ENCODE data around the gene PLEKHA1. TPM values are rescaled to one million over a fixed set of nuclear protein-coding genes. Genes with fewer than 3 reads are reported as not detected.
A peak's percentile ranks its signal among the peaks of the same experiment; 100 is the strongest.

The PLEKHA1 gene
- polyA plus RNA-seq, 12 donors, result 31.0 to 48.4 (median 36.6) TPM; not detected in 1

DNA sequence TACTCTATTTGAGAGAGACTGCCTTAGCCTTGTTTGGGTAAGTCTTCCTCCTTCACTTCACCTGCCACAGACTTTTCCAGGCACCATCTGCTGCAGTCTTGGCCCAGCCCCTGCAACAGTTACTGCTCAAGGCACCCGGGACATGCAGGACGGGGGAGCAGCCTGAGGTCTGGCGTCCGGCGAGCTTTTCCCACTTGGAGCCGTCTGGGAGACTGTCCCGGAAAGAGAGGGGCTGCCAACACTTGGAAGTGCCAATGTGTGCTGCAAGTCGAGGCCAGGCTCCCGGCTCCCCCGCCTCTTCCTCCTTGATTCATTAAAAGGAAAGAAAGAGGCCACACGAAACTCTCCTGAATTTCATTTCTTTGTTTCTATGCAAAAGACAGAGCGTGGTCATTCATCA, 100.6 kb downstream of the PLEKHA1 start:
- peak; percentile 71 for DNase-seq

DNA sequence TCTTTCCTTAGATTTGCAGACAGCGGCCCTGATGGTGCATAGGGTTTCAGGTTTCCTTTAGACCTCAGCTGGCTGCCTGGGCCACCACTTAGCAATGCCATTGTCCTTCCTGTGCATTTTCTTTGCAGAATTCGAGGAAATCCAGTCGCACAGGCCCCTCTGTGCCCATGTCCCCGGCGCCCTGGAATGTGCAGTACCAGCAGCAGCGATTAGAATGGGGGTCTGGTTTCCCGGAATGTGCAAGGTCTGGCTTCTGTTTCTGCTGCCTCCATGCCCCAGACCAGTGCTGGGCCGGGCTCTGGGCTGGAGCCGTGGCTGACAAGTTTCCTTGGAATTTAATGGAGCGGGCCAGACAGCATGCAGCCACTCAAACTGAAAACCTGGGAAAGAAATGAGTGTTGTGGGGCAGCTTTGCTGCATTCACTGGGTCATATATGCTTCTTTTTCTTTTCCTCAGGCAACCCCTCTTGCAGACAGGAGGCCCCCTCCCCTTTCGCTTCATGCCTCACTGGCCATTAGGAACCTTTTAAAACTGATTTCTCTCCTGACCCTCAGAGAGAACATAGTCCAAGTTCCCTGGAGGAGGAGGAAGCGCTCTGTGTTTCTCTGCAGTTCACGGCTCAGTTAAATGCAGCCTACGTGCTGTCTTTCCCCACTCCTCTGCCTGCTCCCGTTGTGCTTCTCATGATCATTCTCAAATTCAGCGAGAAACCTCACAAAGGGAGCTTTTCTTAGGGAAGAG, 101.3 kb downstream of the PLEKHA1 start:
- no peak for DNase-seq

DNA sequence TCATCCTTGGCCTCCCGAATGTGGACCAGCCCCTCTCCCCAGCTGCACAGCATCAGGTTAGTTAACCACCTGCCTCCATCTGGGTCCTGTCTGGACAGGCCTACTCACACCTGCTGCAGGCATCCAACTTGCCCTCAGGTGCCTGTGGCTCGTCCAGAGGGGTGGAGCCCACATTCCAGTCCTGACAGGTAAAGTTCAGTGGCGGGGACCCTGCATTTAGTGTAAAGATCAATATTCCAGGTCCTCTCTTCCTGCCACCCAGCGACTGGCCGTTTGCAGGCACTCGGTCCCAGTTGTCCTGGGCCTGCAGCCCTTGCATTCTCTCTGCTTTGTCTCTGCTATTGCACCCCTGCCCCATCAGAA, 101.8 kb downstream of the PLEKHA1 start:
- DNase-seq, result no peak

DNA sequence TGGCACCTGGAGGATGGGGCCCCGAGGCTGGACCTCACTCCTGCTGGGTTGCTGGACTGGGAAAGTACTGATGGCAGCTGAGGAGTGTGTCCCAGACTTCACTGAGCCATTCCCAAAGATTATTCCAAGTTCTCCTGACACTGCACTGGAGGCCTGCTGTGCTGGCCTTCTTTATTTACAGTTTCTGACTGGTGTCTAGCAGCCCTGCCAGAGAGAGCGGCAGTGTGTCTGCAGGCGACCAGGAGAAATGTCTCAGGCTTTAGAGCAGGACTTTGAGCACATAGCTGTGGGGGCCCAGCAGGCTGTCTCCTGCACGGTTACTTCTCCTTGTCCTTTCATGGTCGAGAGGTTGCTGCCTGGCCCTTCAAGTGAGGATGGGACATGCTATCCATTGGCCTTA, 102.9 kb downstream of the PLEKHA1 start:
- no peak for DNase-seq

DNA sequence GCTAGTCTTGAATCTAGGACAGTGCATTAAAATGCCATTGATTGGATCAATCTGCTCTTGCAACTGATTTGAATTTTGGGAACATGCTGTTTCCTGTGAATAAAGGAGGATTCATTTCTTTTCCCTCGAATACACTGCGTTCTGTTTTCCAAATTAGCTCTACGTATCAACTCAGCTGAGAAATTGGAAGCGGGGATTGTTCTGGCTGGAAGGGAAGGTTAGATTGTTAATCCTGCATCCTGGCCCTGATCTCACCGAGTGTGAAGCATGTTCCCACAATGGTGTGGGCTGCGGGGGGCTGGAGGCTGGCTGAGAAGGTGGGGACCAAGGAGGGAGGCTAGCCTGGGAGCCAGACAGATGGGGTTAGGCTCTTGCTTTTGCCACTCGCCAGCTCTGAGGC, 104.5 kb downstream of the PLEKHA1 start:
- no peak for DNase-seq

DNA sequence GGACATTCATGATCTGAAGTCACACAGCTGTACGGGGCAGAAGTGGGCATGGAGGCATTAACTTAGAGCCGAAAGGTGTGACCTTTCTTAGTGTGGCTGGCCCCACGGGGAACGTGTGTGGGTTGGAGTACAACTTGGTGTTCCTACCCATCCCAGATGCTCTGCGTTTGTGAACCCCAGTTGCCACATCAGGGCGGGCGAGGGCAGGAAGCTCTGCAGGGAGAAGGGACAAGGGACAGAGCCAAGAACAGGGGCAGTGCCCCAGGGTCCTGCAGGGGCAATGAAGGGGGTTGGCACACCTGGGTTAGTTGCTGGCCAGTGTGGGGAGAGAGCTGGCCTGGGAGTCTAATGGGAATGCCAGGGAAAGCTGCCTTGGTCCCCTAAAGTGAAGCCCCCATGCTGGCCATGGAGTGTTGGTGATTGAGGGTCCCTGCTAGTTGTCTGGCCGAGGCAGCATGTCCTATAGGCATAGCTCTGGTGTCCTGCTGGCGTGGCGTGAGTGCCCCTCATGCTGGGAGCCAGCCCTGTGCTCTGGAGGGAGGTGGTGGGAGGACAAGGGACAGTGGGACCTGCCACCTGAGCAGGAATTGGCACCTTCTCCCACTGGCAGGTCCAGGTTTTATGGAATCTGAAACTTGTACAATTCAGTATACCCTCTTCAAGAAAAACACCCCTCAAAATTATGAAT, 105.8 kb downstream of the PLEKHA1 start:
- DNase-seq, result no peak

DNA sequence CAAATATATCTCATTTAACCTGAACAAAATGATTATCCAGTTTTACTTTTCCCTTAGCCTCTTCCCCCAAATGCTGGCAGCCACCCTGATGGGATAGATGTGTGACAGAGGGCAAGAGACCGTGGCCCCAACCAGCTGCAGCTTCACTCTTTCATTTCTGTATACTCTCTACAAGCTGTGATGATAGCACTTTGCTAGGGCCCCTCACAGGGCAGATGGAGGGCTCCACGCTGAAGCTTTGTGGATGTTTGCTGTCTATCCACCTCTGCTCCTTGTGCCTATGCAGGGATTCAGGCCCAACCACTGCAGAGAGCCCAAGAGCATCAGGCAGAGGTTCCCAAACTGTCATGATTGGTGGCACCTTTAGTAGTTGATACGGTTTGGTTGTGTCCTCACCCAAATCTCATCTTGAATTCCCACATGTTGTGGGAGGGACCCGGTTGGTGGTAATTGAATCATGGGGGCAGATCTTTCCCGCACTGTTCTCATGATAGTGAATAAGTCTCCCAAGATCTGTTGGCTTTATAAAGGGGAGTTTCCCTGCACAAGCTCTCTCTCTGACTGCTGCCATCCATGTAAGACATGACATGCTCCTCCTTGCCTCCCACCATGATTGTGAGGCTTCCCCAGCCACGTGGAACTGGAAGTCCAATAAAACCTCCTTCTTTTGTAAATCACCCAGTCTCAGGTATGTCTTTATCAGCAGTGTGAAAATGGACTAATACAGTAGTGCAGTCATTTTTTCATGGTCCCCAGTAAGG, 107.0 kb downstream of the PLEKHA1 start:
- no peak for DNase-seq

Other genes with a start within 250 kb of the PLEKHA1 start
- under 1 TPM in 6 of 12 donors, not detected in 6; 0.09 to 0.90 (median 0.25) TPM for gene BTBD16, start 103.4 kb upstream of the PLEKHA1 start, polyA plus RNA-seq (ENCODE audit: insufficient read length in 12 of 12)
- under 1 TPM in 2 of 12 donors, not detected in 10; 0.21 to 0.23 TPM for gene ARMS2, start 79.9 kb downstream of the PLEKHA1 start, polyA plus RNA-seq (ENCODE audit: insufficient read length in 12 of 12)
- 100 to 1,000 TPM in 6 of 12 donors, 10 to 100 TPM in 5, not detected in 1; 44.0 to 213 (median 104) TPM for gene HTRA1, start 86.8 kb downstream of the PLEKHA1 start, polyA plus RNA-seq (ENCODE audit: insufficient read length in 12 of 12)
- gene DMBT1, start 186.0 kb downstream of the PLEKHA1 start, polyA plus RNA-seq (ENCODE audit: insufficient read length in 12 of 12), result 1 to 10 TPM in 1 of 12 donors, under 1 TPM in 1, not detected in 10; 0.01 to 1.6 TPM

Data from muscle of arm (tissue), 12 donors.